Dedifferentiated amniotic fluid mesenchymal stem cell (primary cell): ENCODE results near the gene GGACT.
"Not testable (repeated sequence)": the region's sequence is repeated elsewhere in the genome, so short reads cannot be mapped to it uniquely, and the experiment has no call there.

Experiments
- DNase-seq: peaks from one replicate; pipeline ENCODE4 v3.0.0-alpha.2; 2016; ENCODE audit errors: extremely low spot score

Gene GGACT

GRCh38 chr13:100529666-100530377 lies 58.8 kb downstream of the GGACT start:
- no peak for DNase-seq

DNA sequence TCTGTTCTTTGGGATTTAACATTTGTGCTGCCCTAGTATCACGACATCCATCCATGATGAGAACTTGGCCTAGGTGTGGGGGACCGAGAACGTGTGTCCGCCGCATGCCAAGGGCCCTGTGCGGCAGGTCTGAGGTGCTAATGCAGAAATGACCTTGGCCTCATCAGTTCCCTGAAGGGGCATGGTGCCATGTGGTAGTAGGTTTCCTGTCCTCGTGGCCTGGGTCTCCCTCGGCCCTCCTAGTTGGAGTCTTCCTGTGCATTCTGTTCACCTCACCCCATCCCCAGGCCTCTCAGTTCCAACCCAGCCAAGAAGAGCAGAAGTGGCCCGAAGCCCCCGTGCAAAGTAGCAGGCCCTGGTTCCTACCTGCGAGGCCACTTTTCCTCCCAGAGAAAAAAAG lies 59.8 kb downstream of the GGACT start:
- no peak for DNase-seq

DNA sequence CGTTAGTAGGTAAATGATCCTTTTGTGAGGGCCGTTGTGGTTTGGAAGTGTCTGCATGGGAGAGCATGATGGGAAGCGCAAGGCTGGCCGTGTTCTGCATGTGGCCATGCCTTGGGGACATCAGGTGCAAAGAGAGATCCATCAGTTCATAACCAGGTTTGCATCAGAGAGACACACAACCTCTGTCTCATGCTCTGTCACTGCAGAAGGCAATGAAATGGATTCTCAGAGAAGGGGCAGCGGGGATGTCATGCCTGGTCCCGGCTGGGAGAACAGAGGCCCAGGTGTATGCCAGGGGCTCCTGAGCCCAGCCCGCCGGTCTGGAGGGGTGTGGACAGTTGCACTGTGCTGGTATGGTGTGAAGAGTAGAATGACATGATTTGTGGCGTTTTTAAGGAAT lies 60.2 kb downstream of the GGACT start:
- DNase-seq = no peak

DNA sequence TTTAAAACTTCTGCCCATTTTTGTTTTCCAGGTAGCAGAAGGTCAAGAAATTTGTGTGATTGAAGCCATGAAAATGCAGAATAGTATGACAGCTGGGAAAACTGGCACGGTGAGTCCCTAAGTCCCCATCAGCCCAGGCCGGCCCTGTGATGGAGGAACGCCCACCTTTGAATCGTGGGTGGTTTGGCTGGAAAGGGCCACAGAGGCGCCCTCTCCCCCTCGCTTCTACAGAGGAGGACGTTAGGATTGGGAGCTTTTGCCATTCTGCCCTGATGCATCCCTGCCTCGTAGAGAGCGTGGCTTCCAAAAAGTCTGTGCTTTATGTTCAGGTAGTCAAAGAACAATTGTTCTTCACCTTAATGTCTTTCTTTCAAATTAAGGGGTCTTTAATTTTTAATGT lies 60.9 kb downstream of the GGACT start:
- no peak for DNase-seq

GRCh38 chr13:100526318-100527000 lies 62.1 kb downstream of the GGACT start:
- no peak for DNase-seq

DNA sequence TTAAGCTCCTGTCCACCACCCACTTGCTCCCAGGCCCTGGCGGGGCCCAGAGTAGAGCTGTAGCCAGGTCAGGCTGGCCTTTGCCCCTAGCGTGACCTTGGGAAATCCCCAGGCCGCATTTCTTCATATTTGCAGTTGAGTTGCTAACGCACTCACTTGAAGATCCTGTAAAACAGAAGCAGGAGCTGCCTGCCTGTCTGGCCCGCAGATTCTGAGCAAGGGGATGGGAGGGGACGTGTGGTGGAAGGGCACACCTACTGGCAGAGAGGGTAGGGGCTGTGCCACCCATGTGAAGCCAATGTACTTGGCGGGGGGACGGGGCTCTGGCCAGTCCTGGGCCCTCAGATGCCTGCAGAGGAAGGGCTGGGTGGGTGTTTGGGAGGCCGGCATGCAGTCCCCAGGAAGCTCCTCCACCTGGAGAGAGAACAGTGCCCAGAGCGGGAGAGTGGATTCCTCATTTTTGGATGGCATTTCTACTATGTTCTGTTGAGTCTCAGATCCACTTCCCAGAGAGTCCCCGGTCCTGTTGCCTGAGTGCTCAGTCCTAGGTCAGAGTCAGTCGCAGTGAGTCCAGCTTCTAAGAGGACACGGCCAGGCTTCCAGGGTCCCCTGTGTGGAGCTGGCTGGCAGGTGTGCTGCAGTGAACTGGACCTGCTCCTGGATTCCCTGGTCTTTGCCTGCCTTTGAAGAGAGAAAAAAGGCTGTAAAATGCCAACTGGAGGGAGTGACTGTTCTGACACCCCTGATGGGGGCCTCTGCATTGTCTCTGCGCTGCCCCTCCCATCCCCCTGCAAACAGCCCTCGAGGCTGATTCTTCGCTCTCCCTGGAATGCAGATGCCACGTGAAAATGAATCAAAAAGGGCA lies 62.9 kb downstream of the GGACT start:
- no peak for DNase-seq

GRCh38 chr13:100524688-100525087 lies 63.9 kb downstream of the GGACT start:
- DNase-seq = not testable (repeated sequence)

- DNase-seq = no peak
Observed at GRCh38 chr13:100523981-100524386, 64.6 kb downstream of the GGACT start.

- no peak for DNase-seq
Observed at GRCh38 chr13:100523411-100523810, 65.2 kb downstream of the GGACT start.

DNA sequence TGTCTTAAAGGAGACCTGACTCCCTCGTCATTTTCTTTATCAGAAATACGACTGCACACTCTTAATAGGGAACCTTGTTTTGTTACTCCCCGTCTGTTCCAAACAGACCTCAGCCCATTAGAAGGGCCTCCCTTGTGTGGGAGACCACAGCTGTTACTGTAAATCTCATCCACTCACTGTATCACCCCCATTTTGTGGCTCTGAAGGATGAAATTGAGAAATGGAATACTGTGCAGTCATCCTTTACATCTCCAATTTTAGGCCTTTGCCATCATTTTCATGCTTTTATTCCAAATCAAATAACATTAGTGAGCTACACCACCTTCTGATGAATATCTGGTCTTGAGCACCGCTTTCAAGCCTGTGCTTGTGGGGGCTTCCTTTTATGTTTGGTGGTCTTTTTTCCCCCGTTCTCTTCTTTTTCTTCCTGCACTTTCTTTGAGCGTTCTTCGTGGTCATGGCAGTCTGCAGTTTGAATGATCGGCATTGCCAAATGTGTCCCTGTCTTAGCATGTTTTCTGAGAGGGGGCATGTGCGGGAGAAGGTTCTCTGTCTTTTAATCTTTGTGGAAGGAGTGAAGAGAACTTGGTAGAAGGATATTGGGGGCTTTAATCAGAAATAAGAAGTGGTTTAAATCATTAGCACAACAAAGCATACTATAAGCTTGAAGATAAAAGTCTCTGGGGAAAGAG lies 65.8 kb downstream of the GGACT start:
- DNase-seq = no peak

- DNase-seq = no peak
Observed at GRCh38 chr13:100521851-100522617, 66.6 kb downstream of the GGACT start.

DNA sequence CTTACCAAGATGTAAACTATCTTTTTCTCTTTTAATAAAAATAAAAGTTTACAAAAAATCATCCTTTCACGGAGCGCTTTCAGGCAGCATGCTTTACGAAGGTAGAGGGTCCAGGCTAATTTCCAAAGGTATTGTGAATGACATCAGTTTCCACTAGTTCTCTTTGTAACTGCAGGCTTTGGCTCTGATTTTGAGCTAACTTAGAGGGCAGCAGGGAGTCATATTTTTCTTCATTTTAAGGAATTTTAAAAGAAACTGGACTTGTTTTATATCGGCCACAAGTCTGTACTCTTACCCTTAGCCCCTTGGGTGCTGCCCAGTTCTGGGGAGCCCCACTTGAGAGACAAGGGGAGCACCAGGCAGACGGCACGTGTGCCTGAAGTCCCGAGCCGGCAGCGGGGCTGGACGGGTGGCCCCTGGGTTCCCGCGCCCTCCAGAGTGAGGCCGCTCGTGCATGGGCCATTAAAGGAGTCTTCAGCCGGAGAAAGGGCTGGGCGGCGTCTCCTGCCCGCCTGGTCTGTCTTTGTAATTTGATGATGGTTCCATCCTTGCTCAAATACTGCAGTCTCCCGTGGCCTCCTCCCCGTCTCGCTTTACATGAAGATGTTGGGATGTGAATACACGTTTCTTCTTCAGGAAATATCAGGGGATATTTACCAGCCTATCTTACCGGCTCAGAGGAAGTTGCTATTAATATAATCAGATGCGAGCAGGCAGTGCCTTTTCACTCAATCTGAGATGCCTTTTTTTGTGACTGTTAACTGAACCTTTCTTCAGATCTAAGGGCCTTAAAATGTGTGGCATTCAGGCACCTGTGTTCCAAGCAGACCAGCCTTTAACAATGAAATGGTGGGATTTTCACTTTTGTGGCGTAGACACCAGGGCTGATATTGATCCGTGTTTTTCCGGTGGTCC lies 67.4 kb downstream of the GGACT start:
- no peak for DNase-seq

DNA sequence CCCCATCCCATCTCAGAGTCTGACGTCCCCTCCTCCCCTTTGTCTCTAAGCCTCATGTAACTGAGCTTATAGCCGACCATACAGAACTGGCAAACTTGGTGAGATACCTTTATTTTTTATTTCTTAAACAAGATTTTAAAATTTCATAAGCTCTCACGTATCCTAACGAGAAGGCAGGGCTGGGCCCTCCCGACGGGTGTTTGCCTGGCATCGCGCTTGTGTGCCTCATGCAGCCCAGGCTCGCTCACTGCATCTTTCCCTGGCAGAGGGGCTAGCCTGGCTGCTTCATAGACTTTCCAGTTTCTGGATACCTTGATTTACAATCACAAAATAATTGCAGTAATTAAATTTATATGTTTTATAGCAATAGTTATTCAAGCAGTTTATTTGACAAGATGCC lies 69.0 kb downstream of the GGACT start:
- no peak for DNase-seq

DNA sequence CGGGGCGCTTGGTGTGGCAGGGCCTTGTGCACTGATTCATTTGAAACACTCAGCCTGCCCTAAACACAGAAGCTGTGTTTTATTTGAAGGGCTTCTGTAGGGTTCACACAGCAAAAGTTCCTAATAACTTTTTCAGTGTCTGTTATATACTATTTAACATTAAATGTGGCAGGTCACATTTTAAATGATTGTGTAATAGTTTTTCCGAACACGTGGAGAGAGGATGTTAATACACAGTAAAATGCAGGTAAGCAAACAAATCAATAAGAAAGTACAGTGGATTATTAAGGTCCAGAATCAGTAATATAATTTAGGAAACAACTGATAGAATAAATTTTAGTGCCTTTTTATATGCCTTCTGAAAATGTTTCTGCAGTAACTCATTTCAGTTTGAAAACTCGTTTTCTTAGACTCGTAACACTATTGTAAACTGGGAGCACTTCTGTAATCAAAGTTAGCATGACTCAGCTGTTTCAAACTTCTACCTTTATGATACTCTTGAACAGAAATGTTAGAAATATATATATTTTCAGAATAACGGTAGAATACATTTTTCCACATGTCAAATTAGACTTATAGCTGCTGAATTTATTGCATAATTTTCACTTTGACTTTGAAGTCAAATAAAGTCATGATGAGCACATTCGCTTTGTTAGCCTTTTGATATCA lies 70.1 kb downstream of the GGACT start:
- no peak for DNase-seq

- DNase-seq = no peak
Observed at GRCh38 chr13:100517728-100518127, 70.9 kb downstream of the GGACT start.

DNA sequence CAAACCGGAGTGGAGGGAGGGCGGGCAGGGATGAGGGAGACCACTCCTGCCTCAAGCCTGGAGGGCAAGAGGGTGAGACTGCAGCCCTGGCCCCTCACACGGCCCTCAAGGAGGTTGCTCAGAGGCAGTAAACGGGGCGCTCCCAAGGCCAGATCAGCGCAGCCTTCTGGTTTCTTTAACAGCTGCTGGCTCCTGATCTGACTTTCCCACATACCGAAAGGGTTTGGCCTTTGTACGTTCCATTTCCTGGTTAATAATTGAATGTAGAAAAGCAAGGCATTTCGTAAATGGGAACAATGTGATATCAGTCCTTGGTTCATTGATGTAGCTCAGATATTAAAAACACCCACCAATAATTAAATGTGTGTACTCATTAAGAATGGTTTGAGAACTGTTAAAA lies 71.5 kb downstream of the GGACT start:
- no peak for DNase-seq

GRCh38 chr13:100515410-100515800 lies 73.2 kb downstream of the GGACT start:
- DNase-seq = no peak

GRCh38 chr13:100514788-100515409 lies 73.7 kb downstream of the GGACT start:
- DNase-seq = peak; percentile 54

GRCh38 chr13:100513987-100514670 lies 74.5 kb downstream of the GGACT start:
- DNase-seq = no peak
